Stimulated activated CD4-positive, alpha-beta T cell treated with anti-CD3 and anti-CD28 coated beads, Interleukin-2, amount 100 ng/mL, for 48 hours (primary cell): ENCODE results near the gene LRRC25.
A peak's percentile ranks its signal among the peaks of the same experiment; 100 is the strongest.
"Not testable (repeated sequence)": the region's sequence is repeated elsewhere in the genome, so short reads cannot be mapped to it uniquely, and the experiment has no call there.

ENCODE experiments used
- DNase-seq, 2 donors: peaks; one replicate each; pipeline ENCODE4 v3.0.0-alpha.2; 2020

The LRRC25 gene

GRCh38 chr19:18401580-18402112 is 4.2 kb upstream of the LRRC25 start:
- no peak for DNase-seq

GRCh38 chr19:18399008-18399407 is 1.6 kb upstream of the LRRC25 start:
- no peak for DNase-seq

- no peak for DNase-seq
These were observed 766 bp downstream of the LRRC25 start for GRCh38 chr19:18396471-18397241.

GRCh38 chr19:18393836-18394235 is 3.6 kb downstream of the LRRC25 start:
- no peak for DNase-seq

GRCh38 chr19:18392926-18393325 is 4.5 kb downstream of the LRRC25 start:
- no peak for DNase-seq

GRCh38 chr19:18392417-18392816 is 5.0 kb downstream of the LRRC25 start:
- no peak for DNase-seq

GRCh38 chr19:18391509-18392075 is 5.8 kb downstream of the LRRC25 start:
- DNase-seq: no peak

- DNase-seq: no peak
These were observed 7.1 kb downstream of the LRRC25 start for GRCh38 chr19:18390065-18390907.

- no peak for DNase-seq
These were observed 7.7 kb downstream of the LRRC25 start for GRCh38 chr19:18389726-18390064.

- DNase-seq: no peak
These were observed 8.3 kb downstream of the LRRC25 start for GRCh38 chr19:18388960-18389725.

- DNase-seq: peak; percentile 82 to 88
These were observed 9.1 kb downstream of the LRRC25 start for GRCh38 chr19:18388100-18388959.

- DNase-seq: no peak
These were observed 10.7 kb downstream of the LRRC25 start for GRCh38 chr19:18386543-18387271.

- DNase-seq: peak; percentile 25 to 41
These were observed 11.5 kb downstream of the LRRC25 start, which contains the start of gene GDF15 for GRCh38 chr19:18385675-18386542. Gene GDF15, plus strand, starts transcription at chr19:18386158. Its CDS starts 32 bp downstream, at chr19:18386190.

GRCh38 chr19:18385359-18385674 is 12.1 kb downstream of the LRRC25 start:
- no peak for DNase-seq

- DNase-seq: no peak
These were observed 12.6 kb downstream of the LRRC25 start for GRCh38 chr19:18384775-18385174.

GRCh38 chr19:18383622-18384021 is 13.8 kb downstream of the LRRC25 start:
- not testable (repeated sequence) for DNase-seq

- no peak for DNase-seq
These were observed 16.6 kb downstream of the LRRC25 start for GRCh38 chr19:18380843-18381242.

GRCh38 chr19:18379803-18380747 is 17.3 kb downstream of the LRRC25 start:
- DNase-seq: no peak

GRCh38 chr19:18377026-18377425 is 20.4 kb downstream of the LRRC25 start:
- no peak for DNase-seq
